Activated naive CD8-positive, alpha-beta T cell treated with anti-CD3 and anti-CD28 coated beads for 36 hours (primary cell): ENCODE results near the gene MPP2. TPM values are rescaled to one million over a fixed set of nuclear protein-coding genes. Genes with fewer than 3 reads are reported as not detected.
"Not testable (repeated sequence)": the region's sequence is repeated elsewhere in the genome, so short reads cannot be mapped to it uniquely, and the experiment has no call there.

Source experiments
- DNase-seq: peaks from one replicate; pipeline ENCODE4 v3.0.0; 2021
- H3K27ac Mint-ChIP-seq: one replicate; pipeline ENCODE4 v1.8.0; 2022; ENCODE audit warnings: mild to moderate bottlenecking, moderate library complexity, mixed read lengths
- H3K27me3 Mint-ChIP-seq: one replicate; pipeline ENCODE4 v1.8.0; 2022; ENCODE audit warnings: mild to moderate bottlenecking, mixed read lengths
- H3K36me3 Mint-ChIP-seq: one replicate; pipeline ENCODE4 v1.8.0; 2021; ENCODE audit warnings: mild to moderate bottlenecking, mixed read lengths
- H3K4me1 Mint-ChIP-seq: one replicate; pipeline ENCODE4 v1.8.0; 2021; ENCODE audit warnings: mixed read lengths
- H3K4me3 Mint-ChIP-seq: one replicate; pipeline ENCODE4 v1.8.0; 2022; ENCODE audit warnings: mild to moderate bottlenecking, moderate library complexity, mixed read lengths
- H3K9me3 Mint-ChIP-seq: one replicate; pipeline ENCODE4 v1.8.0; 2022; ENCODE audit warnings: mixed read lengths
- total RNA-seq, 2 experiments: library from RNA; stranded (reverse); gene quantifications; one replicate each; pipeline ENCODE4 v1.2.3, GENCODE V29; 2021

The MPP2 gene
- total RNA-seq, 2 experiments from 2014 or later: 5.2 to 6.5 TPM

- Mint-ChIP-seq H3K27ac (no peak overlapping the region), H3K36me3 (no peaks in the 10 kb centered on the region), H3K9me3 (no peaks in the 10 kb centered on the region), H3K4me1 (peaks cover 2% of the 10 kb centered on the region), H3K4me3 (no peak overlapping the region), H3K27me3 (no peaks in the 10 kb centered on the region)
- DNase-seq: no peak
Observed at GRCh38 chr17:43877451-43878155, 29.7 kb downstream of the MPP2 start.

GRCh38 chr17:43877031-43877430, 30.3 kb downstream of the MPP2 start:
- H3K27ac Mint-ChIP-seq: no peak overlapping the region
- peaks cover 2% of the 10 kb centered on the region for H3K4me1 Mint-ChIP-seq
- no peaks in the 10 kb centered on the region for H3K36me3 Mint-ChIP-seq
- DNase-seq: no peak
- no peak overlapping the region for H3K4me3 Mint-ChIP-seq
- no peaks in the 10 kb centered on the region for H3K27me3 Mint-ChIP-seq
- H3K9me3 Mint-ChIP-seq: no peaks in the 10 kb centered on the region

- Mint-ChIP-seq H3K4me3 (no peak overlapping the region), H3K27me3 (no peaks in the 10 kb centered on the region)
- DNase-seq: no peak
Observed at GRCh38 chr17:43875476-43876147, 31.7 kb downstream of the MPP2 start.

DNA sequence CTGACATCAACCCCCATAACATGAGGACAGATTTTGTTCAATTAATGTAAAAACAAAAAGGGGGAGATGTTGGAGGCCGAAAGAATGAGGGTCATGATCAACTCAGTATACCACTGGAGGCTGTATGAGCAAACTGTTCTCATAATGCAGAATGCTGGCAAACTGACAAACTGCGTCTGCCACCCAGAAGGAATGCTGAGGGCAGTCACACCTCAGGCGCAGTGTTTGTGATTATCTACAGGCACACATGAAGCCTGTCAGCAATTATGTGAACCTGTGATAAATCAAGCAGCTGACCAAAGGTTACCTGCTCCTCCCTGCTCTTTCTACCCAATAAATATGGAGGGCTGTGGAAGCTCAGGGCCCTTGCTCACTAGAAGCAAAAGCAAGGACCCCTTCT, 33.0 kb downstream of the MPP2 start:
- no peak overlapping the region for H3K27ac Mint-ChIP-seq
- peaks cover 2% of the 10 kb centered on the region for H3K4me1 Mint-ChIP-seq
- H3K36me3 Mint-ChIP-seq: no peaks in the 10 kb centered on the region
- H3K4me3 Mint-ChIP-seq: no peak overlapping the region
- H3K27me3 Mint-ChIP-seq: peaks cover 4% of the 10 kb centered on the region
- no peaks in the 10 kb centered on the region for H3K9me3 Mint-ChIP-seq
- DNase-seq: no peak

More at GRCh38 chr17:43875476-43876147, 31.7 kb downstream of the MPP2 start:
- no peaks in the 10 kb centered on the region for H3K36me3 Mint-ChIP-seq
- no peaks in the 10 kb centered on the region for H3K9me3 Mint-ChIP-seq
- no peak overlapping the region for H3K27ac Mint-ChIP-seq
- peaks cover 2% of the 10 kb centered on the region for H3K4me1 Mint-ChIP-seq

DNA sequence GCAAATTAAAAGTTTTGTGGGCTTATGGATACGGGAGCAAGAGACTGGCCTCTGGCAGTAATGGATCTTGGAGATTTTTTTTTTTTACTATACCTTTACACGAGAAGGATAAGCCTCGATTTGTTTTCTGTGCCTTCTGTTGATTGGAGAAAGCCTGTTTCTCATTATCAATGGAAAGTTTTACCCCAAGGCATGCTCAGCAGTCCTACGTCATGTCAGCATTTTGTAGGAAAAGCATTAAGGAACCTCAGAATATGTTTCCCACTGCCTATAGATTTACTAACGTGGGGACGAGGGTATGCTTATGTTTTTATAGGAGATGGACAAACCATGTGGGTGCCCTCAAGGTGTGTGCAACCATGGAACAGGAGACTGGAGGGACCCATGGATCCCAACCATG, 33.5 kb downstream of the MPP2 start:
- Mint-ChIP-seq H3K9me3 (no peaks in the 10 kb centered on the region), H3K27ac (no peak overlapping the region), H3K4me1 (peaks cover 1% of the 10 kb centered on the region), H3K4me3 (no peak overlapping the region), H3K27me3 (peaks cover 4% of the 10 kb centered on the region), H3K36me3 (no peaks in the 10 kb centered on the region)
- no peak for DNase-seq

DNA sequence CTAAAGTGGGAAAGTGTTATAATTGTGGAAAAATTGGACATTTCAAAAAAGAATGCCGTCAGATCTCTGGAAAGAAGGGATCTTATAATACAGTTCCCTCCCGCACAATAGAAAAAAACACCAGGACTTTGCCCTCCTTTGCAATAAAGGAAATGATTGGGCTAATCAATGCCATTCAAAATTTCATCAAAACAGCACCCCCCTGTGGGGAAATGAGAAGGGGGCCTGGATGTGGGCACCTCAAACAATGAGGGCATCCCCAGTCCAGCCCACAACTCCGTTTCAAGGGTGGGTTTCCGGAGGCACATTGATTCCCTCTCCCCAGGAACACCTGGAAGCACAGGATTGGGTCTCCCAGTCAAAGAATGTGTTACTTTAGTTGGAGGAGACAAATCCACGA, 34.2 kb downstream of the MPP2 start:
- no peak overlapping the region for H3K4me3 Mint-ChIP-seq

DNA sequence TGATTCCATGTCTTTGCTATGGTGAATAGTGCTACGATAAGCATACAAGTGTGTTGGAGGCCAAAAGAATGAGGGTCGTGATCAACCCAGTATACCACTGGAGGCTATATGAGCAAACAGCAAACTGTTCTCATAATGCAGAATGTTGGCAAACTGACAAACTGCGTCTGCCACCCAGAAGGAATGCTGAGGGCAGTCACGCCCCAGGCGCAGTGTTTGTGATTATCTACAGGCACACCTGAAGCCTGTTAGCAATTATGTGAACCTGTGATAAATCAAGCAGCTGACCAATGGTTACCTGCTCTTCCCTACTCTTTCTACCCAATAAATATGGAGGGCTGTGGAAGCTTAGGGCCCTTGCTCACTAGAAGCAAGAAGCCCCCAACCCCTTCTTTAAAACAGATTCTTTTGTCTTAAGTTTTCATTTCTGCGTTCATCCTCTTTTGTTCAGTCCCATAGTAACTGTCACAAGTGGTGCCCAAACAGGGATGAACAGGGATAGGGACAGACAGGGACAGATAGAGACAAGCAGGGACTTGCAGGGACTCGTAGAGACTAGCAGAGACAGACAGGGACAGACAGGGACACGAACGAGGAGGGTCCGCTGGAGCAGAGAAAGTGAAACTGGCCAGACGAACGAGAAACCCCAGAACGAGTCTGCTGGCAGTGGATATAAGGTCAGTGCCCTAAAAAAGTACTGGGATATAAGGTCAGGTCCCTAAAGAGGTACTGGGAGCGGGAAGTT, 35.2 kb downstream of the MPP2 start:
- Mint-ChIP-seq H3K9me3 (no peaks in the 10 kb centered on the region), H3K4me3 (no peak overlapping the region), H3K27me3 (peaks cover 12% of the 10 kb centered on the region), H3K27ac (no peak overlapping the region), H3K4me1 (no peaks in the 10 kb centered on the region), H3K36me3 (no peaks in the 10 kb centered on the region)
- DNase-seq: no peak

More for the DNA sequence above, 34.2 kb downstream of the MPP2 start:
- H3K27me3 Mint-ChIP-seq: peaks cover 11% of the 10 kb centered on the region
- H3K9me3 Mint-ChIP-seq: no peaks in the 10 kb centered on the region
- H3K36me3 Mint-ChIP-seq: no peaks in the 10 kb centered on the region
- DNase-seq: no peak
- no peaks in the 10 kb centered on the region for H3K4me1 Mint-ChIP-seq
- no peak overlapping the region for H3K27ac Mint-ChIP-seq

DNA sequence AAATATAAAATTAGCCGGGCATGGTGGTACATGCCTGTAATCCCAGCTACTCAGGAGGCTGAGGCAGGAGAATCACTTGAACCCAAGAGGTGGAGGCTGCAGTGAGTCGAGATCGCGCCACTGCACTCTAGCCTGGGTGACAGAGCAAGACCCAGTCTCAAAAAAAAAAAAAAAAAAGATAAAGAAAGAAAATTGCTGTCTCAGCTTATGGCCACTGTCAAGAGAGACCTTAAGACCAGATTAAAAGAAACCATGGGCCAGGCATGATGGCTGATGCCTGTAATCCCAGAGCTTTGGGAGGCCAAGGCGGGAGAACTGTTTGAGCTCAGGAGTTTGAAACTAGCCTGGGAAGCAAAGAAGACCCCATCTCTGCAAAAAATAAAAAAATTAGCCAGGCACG, 38.3 kb downstream of the MPP2 start:
- not testable (repeated sequence) for H3K36me3 Mint-ChIP-seq, H3K9me3 Mint-ChIP-seq, H3K27ac Mint-ChIP-seq, DNase-seq, H3K4me3 Mint-ChIP-seq, H3K4me1 Mint-ChIP-seq
- H3K27me3 Mint-ChIP-seq: peaks cover 18% of the 10 kb centered on the region

DNA sequence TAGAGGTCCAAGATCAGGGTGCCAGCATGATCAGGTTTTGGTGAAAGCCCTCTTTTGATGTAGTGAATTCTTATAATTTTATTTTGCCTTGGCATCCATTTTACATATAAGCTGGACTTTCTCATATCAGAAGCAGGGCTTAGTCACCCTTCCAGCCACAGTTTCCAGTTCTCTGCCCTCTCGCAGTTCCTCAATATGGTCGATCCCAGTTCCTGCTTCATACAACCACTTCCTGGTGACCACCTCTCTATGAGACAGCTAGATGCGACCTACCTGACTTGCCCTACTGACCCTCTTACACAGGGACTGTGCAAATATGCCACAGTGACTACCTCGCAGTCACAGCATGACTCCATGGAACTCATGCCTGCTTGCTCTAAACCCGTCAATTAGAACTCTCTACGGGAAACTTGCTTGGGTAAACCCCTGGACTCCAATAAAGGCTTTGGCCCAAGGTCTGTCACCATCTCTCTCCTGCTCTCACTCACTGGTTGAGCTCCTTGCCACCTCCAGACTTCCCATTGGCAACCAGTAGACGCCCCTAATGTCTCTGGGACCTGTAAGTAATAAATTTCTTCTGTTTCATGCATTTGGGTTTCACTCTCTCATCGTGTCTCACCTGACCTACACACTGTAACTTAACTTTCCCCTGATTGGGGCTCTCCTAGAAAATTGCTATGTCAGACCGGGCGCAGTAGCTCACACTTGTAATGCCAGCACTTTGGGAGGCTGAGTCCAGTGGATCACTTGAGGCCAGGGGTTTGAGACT, 38.9 kb downstream of the MPP2 start:
- no peaks in the 10 kb centered on the region for H3K9me3 Mint-ChIP-seq
- H3K4me1 Mint-ChIP-seq: no peaks in the 10 kb centered on the region
- DNase-seq: no peak
- H3K27ac Mint-ChIP-seq: no peak overlapping the region
- H3K27me3 Mint-ChIP-seq: peaks cover 18% of the 10 kb centered on the region
- no peaks in the 10 kb centered on the region for H3K36me3 Mint-ChIP-seq
- H3K4me3 Mint-ChIP-seq: no peak overlapping the region

DNA sequence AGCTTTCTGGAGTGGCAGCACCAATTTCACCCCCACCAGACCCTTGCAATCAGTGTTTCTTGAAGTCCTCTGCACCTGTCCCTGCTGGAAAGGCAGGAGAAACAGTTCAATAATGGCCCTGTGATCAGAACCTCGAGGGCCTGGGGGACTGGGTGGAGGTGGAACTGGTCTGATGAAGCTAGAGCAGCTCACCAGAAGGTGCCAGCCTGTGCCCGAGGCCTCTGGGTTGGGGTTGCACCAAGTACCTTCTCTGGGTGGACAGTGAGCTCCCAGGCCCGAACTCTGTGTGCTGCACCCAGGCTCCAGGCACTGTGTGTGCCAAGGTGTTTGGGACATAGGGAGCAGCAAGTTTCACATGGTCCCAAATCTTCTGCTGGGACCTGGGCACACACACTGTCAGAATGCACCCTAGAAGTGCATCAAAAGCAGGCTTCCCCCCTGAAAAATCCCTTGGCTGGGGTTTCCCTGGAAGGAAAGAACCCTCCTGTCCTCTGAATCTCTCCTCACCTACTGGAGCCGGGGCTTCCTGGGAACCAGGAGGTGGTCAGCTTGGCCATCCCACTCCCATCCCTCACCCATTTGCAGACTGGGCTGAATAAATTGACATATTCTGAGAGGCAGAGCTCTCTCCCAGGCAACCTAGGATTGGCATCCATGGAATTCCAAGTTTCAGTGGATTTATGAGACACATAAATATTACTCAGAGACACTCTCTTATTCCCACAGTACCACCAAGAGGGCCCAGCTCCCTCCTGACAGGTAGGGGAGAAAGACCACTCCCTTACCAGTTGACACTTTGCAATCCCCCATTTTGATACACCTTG, 43.0 kb downstream of the MPP2 start:
- H3K27ac Mint-ChIP-seq: no peak overlapping the region
- H3K36me3 Mint-ChIP-seq: no peaks in the 10 kb centered on the region
- no peaks in the 10 kb centered on the region for H3K9me3 Mint-ChIP-seq
- H3K27me3 Mint-ChIP-seq: peaks cover 18% of the 10 kb centered on the region
- no peak for DNase-seq
- H3K4me3 Mint-ChIP-seq: no peak overlapping the region
- no peaks in the 10 kb centered on the region for H3K4me1 Mint-ChIP-seq

GRCh38 chr17:43861960-43862359, 45.4 kb downstream of the MPP2 start:
- no peak for DNase-seq
- Mint-ChIP-seq H3K27me3 (peaks cover 13% of the 10 kb centered on the region), H3K27ac (no peak overlapping the region), H3K36me3 (no peaks in the 10 kb centered on the region), H3K4me1 (no peaks in the 10 kb centered on the region), H3K4me3 (no peak overlapping the region), H3K9me3 (no peaks in the 10 kb centered on the region)

DNA sequence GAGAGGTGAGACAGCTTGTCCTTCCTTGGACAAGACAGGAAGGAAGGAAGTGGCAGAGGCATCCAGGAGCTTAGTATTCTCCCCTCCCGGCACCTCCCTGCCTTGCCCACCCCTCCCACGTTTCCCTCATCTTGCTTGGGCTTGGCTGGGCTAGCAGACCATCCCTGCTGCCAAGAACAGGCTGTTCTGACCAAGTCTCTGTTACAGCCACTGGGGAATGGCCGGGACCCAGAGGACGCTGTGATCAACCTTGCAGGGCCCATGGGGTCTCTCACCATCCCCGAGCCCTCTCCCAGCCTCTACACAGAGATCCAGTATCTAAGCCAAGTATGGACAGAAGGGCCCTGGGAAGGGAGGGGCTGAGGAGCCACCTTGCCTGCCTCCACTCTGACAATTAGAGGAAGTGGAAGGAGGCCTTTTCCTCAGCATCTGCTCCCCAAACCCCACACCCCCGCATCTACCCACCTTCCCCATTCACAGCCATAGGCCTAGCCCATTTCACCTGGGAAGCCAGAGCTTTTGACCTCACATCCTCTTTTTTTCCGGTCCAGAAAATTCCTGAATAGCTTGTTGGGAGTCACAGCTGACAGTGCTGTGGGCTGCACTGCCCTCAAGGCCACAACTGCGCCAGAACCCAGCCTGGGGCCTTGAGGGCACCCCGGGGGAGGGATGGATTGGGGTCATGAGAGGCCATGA, 46.3 kb downstream of the MPP2 start:
- no peaks in the 10 kb centered on the region for H3K36me3 Mint-ChIP-seq
- peaks cover 11% of the 10 kb centered on the region for H3K27me3 Mint-ChIP-seq
- H3K9me3 Mint-ChIP-seq: no peaks in the 10 kb centered on the region
- no peak overlapping the region for H3K4me3 Mint-ChIP-seq
- no peak overlapping the region for H3K27ac Mint-ChIP-seq
- no peak for DNase-seq
- no peaks in the 10 kb centered on the region for H3K4me1 Mint-ChIP-seq

- Mint-ChIP-seq H3K36me3 (no peaks in the 10 kb centered on the region), H3K27me3 (peaks cover 7% of the 10 kb centered on the region), H3K9me3 (no peaks in the 10 kb centered on the region), H3K4me1 (no peaks in the 10 kb centered on the region), H3K4me3 (no peak overlapping the region), H3K27ac (no peak overlapping the region)
- DNase-seq: no peak
Observed at GRCh38 chr17:43860077-43860725, 47.1 kb downstream of the MPP2 start.
